Parathyroid adenoma (tissue), 2 donors: Measurements from ENCODE around the gene GSK3A.

Experiments used
- H2AFZ ChIP-seq: fragments of 300-600 bp; sonication (generic); one replicate; pipeline ENCODE4 v1.7.0; 2017; ENCODE audit warnings: antibody characterized with exemption, mild to moderate bottlenecking
- H3K27ac ChIP-seq: fragments of 300-600 bp; sonication (generic); one replicate; pipeline ENCODE4 v1.7.0; 2017
- H3K27me3 ChIP-seq: fragments of 300-600 bp; sonication (generic); one replicate; pipeline ENCODE4 v1.7.0; 2017; ENCODE audit warnings: low read length; ENCODE audit not compliant: control insufficient read depth, insufficient read depth
- H3K36me3 ChIP-seq: fragments of 300-600 bp; sonication (generic); one replicate; pipeline ENCODE4 v1.7.0; 2017; ENCODE audit warnings: low read length; ENCODE audit not compliant: control insufficient read depth, insufficient read depth
- H3K4me1 ChIP-seq: fragments of 300-600 bp; sonication (generic); one replicate; pipeline ENCODE4 v1.7.0; 2017; ENCODE audit warnings: control low read depth
- H3K4me2 ChIP-seq: fragments of 300-600 bp; sonication (generic); one replicate; pipeline ENCODE4 v1.7.0; 2017; ENCODE audit warnings: low read length
- H3K4me3 ChIP-seq: fragments of 300-600 bp; sonication (generic); one replicate; pipeline ENCODE4 v1.7.0; 2017; ENCODE audit warnings: low read depth, low read length
- H3K79me2 ChIP-seq: fragments of 300-600 bp; sonication (generic); one replicate; pipeline ENCODE4 v1.7.0; 2017; ENCODE audit warnings: control low read depth
- H3K9ac ChIP-seq: fragments of 300-600 bp; sonication (generic); one replicate; pipeline ENCODE4 v1.7.0; 2017; ENCODE audit warnings: mild to moderate bottlenecking
- H3K9me3 ChIP-seq: fragments of 300-600 bp; sonication (generic); one replicate; pipeline ENCODE4 v1.7.0; 2017; ENCODE audit warnings: low read length; ENCODE audit not compliant: control insufficient read depth
- CTCF ChIP-seq: fragments of 300-600 bp; sonication (generic); IDR thresholded peaks from one replicate; pipeline ENCODE4 v1.7.0; 2017; ENCODE audit warnings: antibody characterized with exemption, mild to moderate bottlenecking
- donor health status: primary hyperparathyroidism.

GSK3A gene

GRCh38 chr19:42212886-42213285, 29.5 kb downstream of the GSK3A start:
- no peaks in the 10 kb centered on the region for H3K36me3 ChIP-seq
- H3K4me2 ChIP-seq = no peak overlapping the region
- no peak overlapping the region for H2AFZ ChIP-seq
- no peaks in the 10 kb centered on the region for H3K9me3 ChIP-seq
- no peaks in the 10 kb centered on the region for H3K27me3 ChIP-seq
- H3K9ac ChIP-seq = no peak overlapping the region
- TF ChIP-seq CTCF = no peak
- H3K79me2 ChIP-seq = peaks cover 89% of the 10 kb centered on the region
- H3K4me3 ChIP-seq = no peak overlapping the region
- no peak overlapping the region for H3K27ac ChIP-seq
- H3K4me1 ChIP-seq = peaks cover 19% of the 10 kb centered on the region

- Histone ChIP-seq H3K9me3 (no peaks in the 10 kb centered on the region), H2AFZ (no peak overlapping the region), H3K27me3 (no peaks in the 10 kb centered on the region), H3K27ac (no peak overlapping the region), H3K9ac (no peak overlapping the region), H3K4me1 (peaks cover 11% of the 10 kb centered on the region), H3K4me3 (no peak overlapping the region), H3K36me3 (no peaks in the 10 kb centered on the region), H3K4me2 (no peak overlapping the region), H3K79me2 (peaks cover 84% of the 10 kb centered on the region)
- TF ChIP-seq CTCF = no peak
Measured at GRCh38 chr19:42208612-42209011, 33.8 kb downstream of the GSK3A start.

GRCh38 chr19:42207767-42208271, 34.6 kb downstream of the GSK3A start:
- no peaks in the 10 kb centered on the region for H3K36me3 ChIP-seq
- peaks cover 12% of the 10 kb centered on the region for H3K4me1 ChIP-seq
- no peak for TF ChIP-seq CTCF
- H3K4me2 ChIP-seq = no peak overlapping the region
- H3K4me3 ChIP-seq = no peak overlapping the region
- no peak overlapping the region for H3K27ac ChIP-seq
- H3K9me3 ChIP-seq = no peaks in the 10 kb centered on the region
- no peak overlapping the region for H2AFZ ChIP-seq
- H3K9ac ChIP-seq = no peak overlapping the region
- peaks cover 83% of the 10 kb centered on the region for H3K79me2 ChIP-seq
- no peaks in the 10 kb centered on the region for H3K27me3 ChIP-seq

- Histone ChIP-seq H3K27ac (no peak overlapping the region), H3K27me3 (no peaks in the 10 kb centered on the region), H2AFZ (no peak overlapping the region), H3K36me3 (no peaks in the 10 kb centered on the region), H3K9ac (no peak overlapping the region), H3K4me1 (peaks cover 12% of the 10 kb centered on the region), H3K79me2 (peaks cover 83% of the 10 kb centered on the region), H3K9me3 (no peaks in the 10 kb centered on the region), H3K4me2 (no peak overlapping the region), H3K4me3 (no peak overlapping the region)
- TF ChIP-seq CTCF = no peak
Measured at GRCh38 chr19:42206871-42207755, 35.3 kb downstream of the GSK3A start.
